HEK293 (cell line): Measurements from ENCODE around the gene KRT40.

Source experiments
- CTCF ChIA-PET: fragments of 350-600 bp; formaldehyde crosslinking; extraction: SDS; loops from one replicate; lab custom pipeline; 2021; ENCODE audit warnings: antibody characterized with exemption; lab: Yijun Ruan, JAX
- POLR2A ChIA-PET: fragments of 300-600 bp; formaldehyde crosslinking; extraction: SDS; loops from one replicate; lab custom pipeline; 2020; ENCODE audit warnings: antibody characterized with exemption, inconsistent platforms; lab: Yijun Ruan, JAX
- H3K27ac ChIP-seq: fragments of 200-500 bp; sonication (Bioruptor generic); 2 replicates; pipeline ENCODE4 v1.5.1; 2014; ENCODE audit warnings: low read depth, low read length, control low read depth, inconsistent platforms; ENCODE audit errors: extremely low read depth
- H3K36me3 ChIP-seq, 2 experiments: fragments of 200-500 bp in 1 of 2; sonication (Bioruptor generic) in 1 of 2; 1 replicate in 1 of 2; 2 replicates in 1 of 2; pipeline ENCODE4 v1.5.1; 2014 to 2017; ENCODE audit warnings: inconsistent platforms in 2 of 2, low read length in 2 of 2; ENCODE audit not compliant: control insufficient read depth in 2 of 2, insufficient read depth in 1 of 2
- H3K4me1 ChIP-seq: fragments of 200-500 bp; sonication (Bioruptor generic); 2 replicates; pipeline ENCODE4 v1.5.1; 2014; ENCODE audit warnings: mild to moderate bottlenecking, low read length, inconsistent platforms; ENCODE audit not compliant: control insufficient read depth, insufficient read depth
- H3K4me3 ChIP-seq: 2 replicates; pipeline ENCODE4 v1.5.1; 2011; ENCODE audit warnings: low read depth, mild to moderate bottlenecking, control low read depth, low read length, moderate library complexity
- H3K9me3 ChIP-seq: fragments of 200-500 bp; sonication (Bioruptor generic); 2 replicates; pipeline ENCODE4 v1.5.1; 2014; ENCODE audit warnings: low read depth, low read length, inconsistent platforms; ENCODE audit not compliant: control insufficient read depth, insufficient read depth
- CTCF ChIP-seq: fragments of 450-650 bp; formaldehyde crosslinking; IDR thresholded peaks from 2 replicates; pipeline ENCODE4 v1.5.1; 2016; ENCODE audit warnings: missing biosample characterization, missing genetic modification characterization
- MEIS1 ChIP-seq: sonication (generic); formaldehyde crosslinking; IDR thresholded peaks from 2 replicates; pipeline ENCODE4 v1.8.1; 2022; ENCODE audit warnings: missing genetic modification reagents, mild to moderate bottlenecking, borderline replicate concordance
- PRDM2 ChIP-seq: fragments of 450-650 bp; formaldehyde crosslinking; IDR thresholded peaks from 2 replicates; pipeline ENCODE4 v1.5.1; 2016; ENCODE audit warnings: missing biosample characterization, missing genetic modification characterization, borderline replicate concordance
- SCRT2 ChIP-seq: fragments of 450-650 bp; formaldehyde crosslinking; IDR thresholded peaks from 2 replicates; pipeline ENCODE4 v1.5.1; 2016; ENCODE audit warnings: missing biosample characterization, missing genetic modification characterization
- ZNF214 ChIP-seq: fragments of 450-650 bp; formaldehyde crosslinking; IDR thresholded peaks from 2 replicates; pipeline ENCODE4 v1.5.1; 2017; ENCODE audit warnings: missing biosample characterization, mild to moderate bottlenecking, missing genetic modification characterization, borderline replicate concordance
- ZNF645 ChIP-seq: fragments of 450-650 bp; formaldehyde crosslinking; IDR thresholded peaks from 2 replicates; pipeline ENCODE4; 2016; ENCODE audit warnings: missing biosample characterization, missing genetic modification characterization
- ZNF660 ChIP-seq: fragments of 450-650 bp; IDR thresholded peaks from 2 replicates; pipeline ENCODE4 v1.5.1; 2018; ENCODE audit warnings: missing biosample characterization, mild to moderate bottlenecking, missing genetic modification characterization
- ZNF830 ChIP-seq: fragments of 450-650 bp; IDR thresholded peaks from 2 replicates; pipeline ENCODE4 v1.5.0; 2018; ENCODE audit warnings: missing biosample characterization, missing genetic modification characterization, low read depth, mild to moderate bottlenecking, moderate library complexity

Gene KRT40

GRCh38 chr17:40963838-40964237 is 20.3 kb downstream of the KRT40 start:
- TF ChIP-seq ZNF214 (tag by site-specific recombination) (no peak), ZNF660 (tag by site-specific recombination) (no peak)
- TF ChIP-seq, all 188 proteins: peak for 0
- Histone ChIP-seq H3K4me1 (no peaks in the 10 kb centered on the region), H3K9me3 (no peaks in the 10 kb centered on the region), H3K4me3 (no peak overlapping the region), H3K36me3 (no peaks in the 10 kb centered on the region), H3K27ac (no peak overlapping the region)
- ChIA-PET CTCF (interaction anchor here (0.6 to 2.2 kb wide), 9 partner anchors 9 to 703 kb away, joined by 3 to 12 read pairs (median 3); partner anchors contain the start of gene KRTAP1-4), POLR2A (no interaction called here)

- no peak overlapping the region for H3K4me3 ChIP-seq
- POLR2A ChIA-PET, result no interaction called here
- H3K36me3 ChIP-seq, result no peaks in the 10 kb centered on the region
- no peaks in the 10 kb centered on the region for H3K9me3 ChIP-seq
- H3K27ac ChIP-seq, result no peak overlapping the region
- TF ChIP-seq SCRT2 (tag by site-specific recombination) (peak; percentile 87), ZNF645 (tag by site-specific recombination) (no peak), CTCF (no peak)
- CTCF ChIA-PET, result interaction anchor here (0.5 to 1.6 kb wide), 10 partner anchors 10 to 687 kb away, joined by 3 to 10 read pairs (median 3); no protein-coding TSS in a partner anchor
- no peaks in the 10 kb centered on the region for H3K4me1 ChIP-seq
Measured at GRCh38 chr17:40962059-40962561, 22.0 kb downstream of the KRT40 start.

- H3K9me3 ChIP-seq, result no peaks in the 10 kb centered on the region
- H3K4me1 ChIP-seq, result no peaks in the 10 kb centered on the region
- no peak overlapping the region for H3K4me3 ChIP-seq
- POLR2A ChIA-PET, result no interaction called here
- H3K36me3 ChIP-seq, result no peaks in the 10 kb centered on the region
- TF ChIP-seq MEIS1, result no peak
- no peak for TF ChIP-seq PRDM2 (tag by site-specific recombination)
- no peak for TF ChIP-seq ZNF830
- CTCF ChIA-PET, result interaction anchor here (0.5 to 1.6 kb wide), 7 partner anchors 9 to 687 kb away, joined by 3 to 10 read pairs (median 3); no protein-coding TSS in a partner anchor
- H3K27ac ChIP-seq, result no peak overlapping the region
Measured at GRCh38 chr17:40961591-40961990, 22.5 kb downstream of the KRT40 start.
